Posterior cingulate gyrus (tissue), 11 donors: ENCODE data around the gene MED12L.

Source experiments
- DNase-seq, 10 donors: peaks; one replicate each; pipeline versions ENCODE4 v3.0.0 to v3.0.0-alpha.2; 2020 to 2021; ENCODE audit warnings: mixed read lengths in 3 of 10
- intact Hi-C: fragments of 100-400 bp; cut with DNase I; formaldehyde crosslinking; loops from one replicate; pipeline ENCODE4 v1.15.1; 2023

Gene MED12L

DNA sequence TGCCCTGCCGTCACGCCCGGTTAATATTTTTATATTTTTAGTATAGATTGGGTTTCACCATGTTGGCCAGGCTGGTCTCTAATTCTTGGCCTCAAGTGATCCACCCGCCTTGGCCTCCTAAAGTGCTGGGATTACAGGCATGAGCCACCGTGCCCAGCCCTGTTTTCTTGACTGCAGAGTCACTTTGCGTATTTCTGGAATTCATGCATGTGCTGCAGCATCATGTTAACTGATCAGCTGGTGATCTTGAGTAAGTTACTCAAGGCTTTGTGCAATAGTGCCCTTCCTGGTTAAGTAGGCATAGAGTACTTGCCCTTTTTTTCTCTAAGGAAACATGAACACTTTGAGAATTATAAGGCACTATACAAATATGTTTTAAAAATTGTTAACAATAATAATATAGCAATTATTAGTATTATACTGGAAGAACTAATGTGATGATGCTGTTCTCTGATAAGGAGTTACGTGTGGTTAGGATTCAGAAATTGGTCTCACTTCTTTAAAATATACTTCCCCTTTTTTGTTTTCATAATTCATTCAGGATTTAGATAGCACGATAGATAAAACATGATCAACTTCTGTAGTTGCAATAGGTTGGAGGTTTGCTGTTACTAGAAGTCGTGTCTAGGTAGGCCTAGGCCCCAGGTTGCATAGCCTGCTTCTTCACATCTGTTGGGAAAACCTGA is 83.9 kb downstream of the MED12L start:
- no peak for DNase-seq
- intact Hi-C loops = loop anchor here (10.0 kb wide), 1 partner anchor 55 kb away; no protein-coding TSS in a partner anchor

DNA sequence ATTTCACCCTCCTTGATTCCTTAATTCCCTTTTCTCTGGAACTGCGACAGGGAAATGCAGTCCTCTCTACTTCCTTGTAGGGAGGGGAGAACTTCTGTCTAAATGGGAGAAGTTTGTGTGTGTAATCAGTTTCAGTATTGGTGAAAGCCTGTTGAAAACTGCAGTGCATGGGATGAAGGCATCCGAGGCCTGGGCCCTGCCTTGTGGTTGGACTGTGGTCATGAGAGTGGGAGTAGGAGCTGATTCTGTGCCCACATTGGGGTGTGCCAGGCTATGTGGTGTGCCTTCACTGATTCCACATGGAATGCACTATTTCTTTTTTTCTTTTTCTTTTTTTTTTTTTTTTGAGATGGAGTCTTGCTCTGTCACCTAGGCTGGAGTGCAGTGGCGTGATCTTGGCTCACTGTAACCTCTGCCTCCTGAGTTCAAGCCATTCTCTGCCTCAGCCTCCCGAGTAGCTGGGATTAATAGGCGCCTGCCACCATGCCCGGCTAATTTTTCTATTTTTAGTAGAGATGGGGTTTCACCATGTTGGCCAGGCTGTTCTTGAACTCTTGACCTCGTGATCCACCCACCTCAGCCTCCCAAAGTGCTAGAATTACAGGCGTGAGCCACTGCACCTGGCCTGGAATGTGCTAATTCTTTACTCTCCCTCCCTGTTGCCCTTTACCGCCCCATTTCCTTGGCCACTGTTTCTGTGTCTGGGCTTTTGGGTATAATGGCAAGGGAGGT is 84.7 kb downstream of the MED12L start:
- intact Hi-C loops = loop anchor here (10.0 kb wide), 1 partner anchor 55 kb away; no protein-coding TSS in a partner anchor
- peak in 1 of 10 donors; percentile 78 for DNase-seq

DNA sequence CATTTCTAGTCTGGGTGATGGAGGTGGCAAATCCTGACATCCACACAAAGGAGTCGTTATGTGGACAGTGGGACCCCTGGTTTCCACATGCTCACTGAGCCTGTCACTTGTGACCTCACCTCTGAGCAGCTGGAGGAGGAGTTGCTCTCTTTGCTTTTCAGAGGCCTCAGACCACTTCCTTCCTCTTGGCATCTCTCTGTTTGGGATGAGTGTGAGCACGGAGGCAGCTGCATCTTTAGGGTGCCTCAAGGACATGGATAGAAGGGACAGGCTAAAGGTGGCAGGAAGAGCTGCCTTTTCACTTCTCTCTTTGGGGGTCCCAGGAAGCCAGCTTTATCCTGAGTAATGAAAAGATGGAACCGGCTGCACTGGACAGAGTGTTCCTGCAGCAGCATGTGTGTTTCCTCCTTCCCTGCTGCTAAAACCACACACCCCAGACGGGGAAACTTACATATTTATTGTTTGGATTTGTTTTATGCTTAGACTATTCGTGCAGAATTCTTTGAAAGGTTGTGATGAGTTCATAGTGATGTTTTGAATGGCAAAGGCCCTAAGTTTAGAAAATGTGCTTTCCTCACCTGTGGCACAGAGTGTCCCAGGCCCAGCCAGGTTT is 85.8 kb downstream of the MED12L start:
- intact Hi-C loops = no loop called here
- peak in 1 of 10 donors; percentile 43 for DNase-seq

DNA sequence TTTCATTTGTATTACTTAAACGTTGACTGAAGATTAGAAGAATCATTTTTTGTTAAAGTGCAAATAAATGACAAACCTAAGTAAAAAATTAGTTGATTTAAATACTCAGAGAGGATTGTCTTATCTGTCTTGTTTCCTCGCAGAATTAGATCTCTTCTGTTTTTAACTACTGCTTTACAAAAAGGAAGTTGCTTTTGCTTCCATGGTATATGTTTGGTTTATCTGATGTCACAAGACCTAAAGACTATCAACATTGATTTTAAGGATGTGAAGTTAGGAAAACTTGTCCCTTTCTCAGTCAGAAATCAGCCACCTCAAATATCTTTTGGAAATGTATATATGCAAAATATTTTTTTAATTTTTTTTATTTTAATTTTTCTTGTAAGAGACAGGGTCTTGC is 88.9 kb downstream of the MED12L start:
- no peak for DNase-seq
- intact Hi-C loops = no loop called here

DNA sequence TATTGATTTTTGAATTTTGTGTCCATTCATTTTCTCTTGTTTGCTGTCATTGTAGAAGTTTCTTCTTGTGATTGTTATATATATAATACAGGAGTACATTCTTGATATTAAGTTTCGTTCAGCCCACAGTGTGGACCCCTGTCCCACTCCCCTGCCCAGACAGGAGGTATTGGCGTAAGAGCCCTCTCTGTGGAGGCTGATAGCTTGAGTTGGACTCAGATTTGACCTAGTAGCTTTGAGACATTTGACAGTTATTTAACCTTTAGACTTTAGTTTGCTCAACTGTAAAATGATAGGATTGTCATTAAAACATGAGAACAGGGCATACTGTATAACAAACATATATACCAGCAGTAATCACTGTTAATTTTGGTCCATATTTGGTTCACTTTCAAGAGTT is 90.5 kb downstream of the MED12L start:
- no peak for DNase-seq
- intact Hi-C loops = no loop called here

DNA sequence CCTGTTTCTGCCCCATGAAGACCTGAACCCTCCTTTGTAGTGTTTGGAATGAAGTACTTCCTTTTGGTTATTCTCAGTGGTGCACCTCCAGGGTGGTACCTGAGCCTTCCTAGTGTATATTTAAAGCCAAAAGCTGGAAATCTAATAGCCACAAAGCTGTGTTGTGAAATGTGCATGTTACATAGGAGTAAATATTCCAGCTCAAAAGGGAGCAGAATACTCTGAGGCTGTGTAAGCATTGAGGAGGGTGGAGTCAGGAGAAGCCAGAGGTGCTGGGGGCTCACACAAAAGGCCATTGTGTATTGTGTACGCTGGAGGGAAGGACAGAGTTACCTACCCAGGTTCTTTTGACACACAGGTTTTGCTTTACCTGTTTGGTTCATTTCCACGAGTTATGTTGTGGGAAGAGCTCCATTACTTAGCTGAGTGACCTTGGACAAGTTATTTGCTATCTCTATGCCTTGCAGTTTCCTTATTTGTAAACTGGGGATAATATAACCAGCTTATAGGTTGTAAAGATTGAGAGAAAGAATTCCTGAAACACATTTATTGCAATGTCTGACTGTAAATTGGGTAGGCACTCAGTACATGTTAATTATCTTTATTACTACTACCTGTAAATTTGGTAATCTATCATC is 92.9 kb downstream of the MED12L start:
- no peak for DNase-seq
- intact Hi-C loops = no loop called here

DNA sequence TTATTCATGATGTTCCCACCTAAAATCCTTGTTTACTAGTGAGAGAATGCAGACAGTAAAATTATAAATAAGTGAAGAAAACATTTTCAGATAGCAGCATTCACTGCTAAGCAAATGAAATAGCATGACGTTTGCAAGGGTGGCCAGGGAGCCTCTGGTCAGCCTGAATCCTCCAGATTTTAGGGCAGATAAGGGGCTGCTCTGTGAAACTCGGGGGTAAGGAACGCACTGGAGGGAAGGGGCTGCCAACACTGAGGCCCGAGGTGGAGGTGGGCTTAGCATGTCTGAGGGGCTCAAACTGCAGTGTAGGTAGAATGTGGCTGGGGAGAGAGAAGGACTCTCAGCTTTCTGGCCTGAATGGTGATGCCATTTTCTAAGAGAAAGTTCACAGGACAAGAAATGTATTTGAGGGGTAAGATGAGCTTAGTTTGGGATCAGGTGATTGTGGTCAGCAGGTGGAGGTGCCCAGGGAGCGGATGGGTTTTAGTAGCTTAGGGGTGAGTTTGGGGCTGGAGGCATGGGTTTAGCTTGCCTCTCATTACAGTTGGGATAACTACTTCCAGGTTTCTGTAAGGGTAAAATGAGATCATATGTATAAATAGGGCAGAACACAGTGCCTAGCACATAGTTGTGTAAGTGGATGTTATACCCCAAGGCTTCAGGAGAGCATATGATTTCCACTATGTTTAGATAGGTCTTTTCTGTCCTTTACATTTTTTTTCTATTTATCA is 97.0 kb downstream of the MED12L start:
- no peak for DNase-seq
- intact Hi-C loops = no loop called here

DNA sequence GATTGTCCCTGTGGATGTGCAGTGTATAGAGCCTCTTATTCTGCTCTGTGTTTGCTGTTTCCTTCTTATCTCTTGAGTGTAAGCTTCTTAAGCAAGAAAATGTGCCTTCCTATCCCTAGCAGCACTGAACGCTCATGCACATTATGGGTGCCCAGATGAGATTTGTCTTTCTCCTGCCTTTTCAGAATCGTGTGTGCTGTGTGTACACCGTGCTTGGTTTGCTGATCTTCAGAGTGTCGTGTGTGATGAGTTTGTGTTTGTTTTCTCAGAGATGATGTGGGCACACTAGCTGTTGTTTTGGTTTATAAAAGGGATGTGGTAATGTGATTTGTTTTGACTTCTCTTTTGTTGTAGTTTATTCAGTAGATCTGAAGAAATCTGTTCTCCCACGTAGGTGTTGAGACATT is 97.8 kb downstream of the MED12L start:
- intact Hi-C loops = no loop called here

DNA sequence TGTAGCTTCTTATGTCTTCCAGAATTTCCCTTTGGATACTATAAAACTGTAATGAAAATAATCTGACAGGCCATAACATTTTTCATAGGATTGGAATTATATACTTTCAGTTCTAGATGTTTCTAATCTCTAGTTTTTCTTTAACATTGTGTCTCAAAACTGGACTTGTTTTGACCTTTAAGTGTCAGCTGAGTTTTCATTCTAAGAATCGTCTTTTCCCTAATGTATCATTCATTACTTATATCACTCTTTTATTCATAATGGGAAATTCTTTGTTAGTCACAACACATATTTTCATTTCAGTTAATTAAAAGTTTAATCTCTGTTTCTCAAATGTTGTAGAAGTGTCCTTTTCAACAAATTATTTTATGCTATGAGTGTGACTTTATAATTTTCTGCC is 105.6 kb downstream of the MED12L start:
- no peak for DNase-seq
- intact Hi-C loops = no loop called here

More for the DNA sequence above, 97.8 kb downstream of the MED12L start:
- DNase-seq = no peak

DNA sequence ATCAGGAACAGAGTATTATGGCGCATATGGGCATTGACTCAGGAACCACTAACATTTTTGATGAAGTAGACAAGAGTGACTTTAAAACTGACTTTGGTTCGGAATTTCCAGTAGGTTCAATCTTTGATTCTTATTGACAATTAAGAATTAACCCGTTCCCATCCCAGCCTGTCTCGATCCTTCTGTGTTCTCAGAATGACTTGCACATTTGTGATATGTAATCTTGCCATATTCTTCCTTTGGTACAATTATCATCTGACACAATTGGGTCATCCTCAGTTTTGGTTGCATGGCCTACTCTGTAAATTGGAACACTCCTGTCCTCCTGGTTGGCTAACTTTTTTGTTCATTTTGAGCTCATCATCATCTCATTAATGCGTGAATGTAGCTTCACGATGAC is 107.1 kb downstream of the MED12L start:
- DNase-seq = no peak
- intact Hi-C loops = no loop called here

DNA sequence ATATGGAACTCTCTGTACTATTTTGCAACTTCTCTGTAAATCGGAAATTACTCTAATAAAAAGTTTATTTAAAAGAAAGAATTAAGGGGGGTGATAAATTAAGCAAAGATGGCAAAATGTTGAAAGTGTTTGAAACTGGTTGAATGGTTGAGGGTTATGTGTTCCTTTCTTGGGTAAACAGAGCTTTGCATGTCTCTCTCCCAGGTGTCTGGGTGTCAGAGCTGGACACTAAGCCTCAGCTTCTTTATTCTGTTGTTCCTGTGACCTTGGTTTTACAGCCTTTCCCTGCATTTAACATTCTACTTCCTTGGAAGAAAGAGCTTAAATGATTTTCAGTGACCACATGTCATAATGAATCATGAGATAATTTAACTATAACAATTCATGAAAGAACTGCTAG is 110.4 kb downstream of the MED12L start:
- DNase-seq = no peak
- intact Hi-C loops = no loop called here

DNA sequence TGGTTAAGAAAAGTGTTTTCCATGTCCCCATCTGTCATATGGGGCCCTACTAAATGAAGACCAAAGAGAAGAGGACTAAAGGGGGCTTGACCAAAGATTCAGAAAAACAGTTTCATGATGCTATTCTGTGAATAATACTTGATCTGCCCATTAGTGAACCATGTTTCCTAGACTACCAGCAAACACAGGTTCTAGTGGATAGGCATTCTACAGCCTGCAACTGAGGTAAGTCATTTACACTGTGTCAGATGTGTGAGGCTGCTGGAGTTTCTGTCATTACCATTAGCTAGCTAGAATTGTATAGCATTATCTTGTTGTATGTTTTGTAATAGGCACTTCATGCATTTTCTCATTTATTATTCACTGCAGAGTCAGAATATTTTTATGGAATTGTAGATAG is 111.0 kb downstream of the MED12L start:
- intact Hi-C loops = no loop called here
- no peak for DNase-seq

DNA sequence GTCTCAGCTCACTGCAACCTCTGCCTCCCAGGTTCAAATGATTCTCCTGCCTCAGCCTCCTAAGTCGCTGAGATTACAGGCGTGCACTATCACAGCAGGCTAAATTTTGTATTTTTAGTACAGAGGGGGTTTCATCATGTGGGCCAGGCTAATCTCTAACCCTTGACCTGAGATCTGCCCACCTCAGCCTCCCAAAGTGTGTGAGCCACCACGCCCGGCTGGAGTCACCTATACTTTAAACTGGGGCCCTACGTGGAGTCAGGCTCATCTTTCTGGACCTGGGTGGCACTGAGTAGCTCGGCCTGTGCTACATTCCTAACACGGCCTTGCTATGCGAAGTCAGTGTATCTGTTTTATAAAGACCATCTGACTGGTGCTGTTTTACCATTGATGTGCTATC is 111.8 kb downstream of the MED12L start:
- DNase-seq = no peak
- intact Hi-C loops = no loop called here

DNA sequence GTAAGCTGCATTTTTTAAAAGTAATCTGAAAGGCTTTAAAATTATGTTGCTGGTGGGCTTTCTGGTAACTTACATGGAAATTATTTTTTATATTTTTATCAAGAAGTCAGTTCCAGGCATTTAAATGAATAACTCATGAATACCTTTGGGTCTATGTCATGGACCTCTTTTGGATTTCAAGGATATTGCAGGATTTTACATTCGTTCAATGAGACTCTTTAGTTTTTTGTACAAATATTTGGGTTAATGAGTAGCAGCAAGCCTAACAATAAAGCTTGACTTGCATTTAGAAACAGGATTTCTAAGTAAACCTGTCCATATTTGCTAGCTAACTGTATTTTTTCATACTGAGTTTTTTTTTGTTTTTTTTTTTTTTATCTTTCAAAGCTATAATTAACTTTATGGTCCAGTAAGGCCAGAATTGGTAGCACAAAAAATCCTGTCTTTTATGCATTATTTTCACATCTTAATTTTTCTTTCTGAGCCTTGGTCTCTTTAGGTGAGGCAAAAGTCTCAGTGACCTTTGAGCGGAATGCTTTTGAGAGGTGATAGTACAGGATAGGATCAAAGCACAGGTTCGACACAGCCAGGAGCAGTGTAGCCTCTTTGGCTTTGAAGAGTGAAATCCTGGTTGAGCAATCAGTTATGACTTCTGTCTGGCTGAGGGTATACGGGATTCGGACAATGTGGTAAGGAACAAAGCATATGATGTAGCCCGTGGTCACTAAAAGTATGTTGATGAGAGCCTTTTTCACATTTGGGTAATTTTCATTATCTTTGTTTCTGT is 112.7 kb downstream of the MED12L start:
- intact Hi-C loops = no loop called here

DNA sequence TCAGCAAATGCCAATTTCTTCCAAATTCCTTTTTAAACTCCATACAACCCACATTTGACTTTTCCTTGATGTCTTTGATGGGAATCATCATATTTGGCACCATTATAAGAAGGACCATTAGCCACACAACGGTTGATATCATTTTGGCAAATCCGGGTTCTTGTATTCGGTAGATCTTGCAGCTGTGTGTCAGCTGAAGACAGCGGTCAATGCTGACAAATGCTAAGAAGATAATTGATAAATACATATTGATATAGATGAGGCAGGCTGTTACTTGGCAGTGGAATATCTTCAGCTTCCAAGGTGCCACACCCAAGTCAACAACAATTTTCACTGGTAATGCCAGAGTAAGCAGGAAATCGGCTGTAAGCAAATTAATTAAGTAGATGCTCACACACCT is 113.4 kb downstream of the MED12L start:
- DNase-seq = no peak
- intact Hi-C loops = no loop called here

More for the DNA sequence above, 112.7 kb downstream of the MED12L start:
- DNase-seq = no peak

DNA sequence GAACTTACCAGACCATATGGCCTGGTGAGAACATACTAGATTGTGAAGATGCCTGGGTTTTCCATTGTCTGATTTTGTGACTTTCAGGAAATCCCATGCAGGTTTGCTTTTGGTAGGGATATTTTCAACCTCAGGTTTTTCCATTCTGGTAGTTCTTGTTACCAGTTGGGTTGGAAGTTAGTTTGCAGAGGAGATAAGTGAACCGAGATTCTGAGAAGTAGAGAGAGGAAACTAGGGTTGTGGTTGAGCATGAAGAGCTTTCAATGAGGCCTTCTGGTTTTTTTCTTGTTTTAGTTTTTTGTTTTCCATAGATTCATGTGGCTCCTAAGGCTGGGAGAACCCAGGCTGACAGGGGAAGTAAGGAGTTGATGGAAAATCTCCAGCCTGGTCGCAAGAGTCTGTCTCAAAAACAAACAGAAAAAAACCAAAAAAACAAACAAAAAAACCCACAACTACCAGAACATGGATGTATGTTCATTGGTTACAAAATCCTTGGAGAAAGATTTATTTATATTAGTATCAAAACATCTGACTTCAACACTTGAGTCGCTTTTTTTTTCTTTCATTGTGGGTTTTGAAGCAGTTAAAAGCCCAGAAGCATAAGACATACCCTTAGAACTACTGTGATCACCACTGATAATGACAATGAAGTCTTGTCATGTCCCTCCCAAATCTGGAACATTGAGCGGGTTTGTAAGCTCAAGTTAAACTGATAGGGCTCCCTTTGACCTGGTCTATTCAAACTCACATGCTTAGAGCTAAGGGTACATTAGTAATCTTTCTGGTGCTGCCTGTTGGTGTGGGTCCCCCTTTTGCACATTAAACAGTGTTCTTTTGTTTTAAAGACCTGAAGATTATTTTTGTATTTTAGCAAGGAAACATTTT is 114.3 kb downstream of the MED12L start:
- intact Hi-C loops = no loop called here
- no peak for DNase-seq

DNA sequence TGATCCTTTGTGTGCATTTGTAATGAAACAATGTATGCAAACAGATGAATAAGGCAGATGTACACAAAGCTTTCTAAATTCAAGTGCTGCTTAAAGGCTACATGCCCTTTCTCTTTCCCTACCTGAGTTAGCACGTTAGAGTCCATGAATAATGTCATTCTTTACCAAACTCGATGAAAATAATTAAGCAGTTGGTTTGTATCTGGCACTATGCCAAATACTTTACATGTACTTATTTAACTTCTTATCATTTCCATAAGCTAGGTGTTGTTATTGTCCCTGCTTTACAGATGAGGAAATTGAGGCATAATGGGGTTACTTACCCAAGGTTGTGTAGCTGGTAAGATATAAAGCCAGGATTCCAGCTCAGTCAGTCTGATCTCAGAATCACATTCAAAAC is 115.1 kb downstream of the MED12L start:
- intact Hi-C loops = no loop called here
- DNase-seq = no peak

DNA sequence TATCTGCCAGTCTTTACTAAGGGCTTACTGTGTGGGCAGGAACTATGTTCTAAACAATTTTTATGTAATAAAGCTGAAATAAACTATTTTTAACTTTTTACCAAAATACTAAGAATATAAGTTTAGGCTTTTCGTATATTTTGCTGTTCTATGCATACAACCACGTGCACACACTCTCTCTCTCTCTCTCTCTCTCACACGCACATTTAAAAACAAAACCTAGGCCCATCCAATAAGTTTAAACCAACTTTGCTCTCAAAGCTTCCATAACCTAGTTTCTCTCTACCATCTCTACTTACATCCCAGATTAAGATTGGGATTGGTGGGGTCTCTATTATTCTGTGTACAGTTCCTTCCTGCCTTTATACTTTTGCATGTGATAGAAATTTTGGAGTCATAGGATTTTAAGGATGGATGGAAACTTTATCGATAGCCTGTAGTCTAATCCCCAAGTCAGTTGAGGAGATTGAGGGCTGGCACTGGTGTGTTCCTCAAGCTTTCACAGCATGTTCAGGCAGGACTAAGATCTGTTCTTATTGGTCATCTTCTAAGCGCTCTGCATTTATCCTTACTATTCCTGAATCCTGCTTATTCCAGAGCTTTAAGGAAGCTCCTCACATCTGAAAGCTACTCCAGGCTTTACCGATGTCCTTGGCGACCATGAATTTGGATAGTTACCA is 115.7 kb downstream of the MED12L start:
- intact Hi-C loops = no loop called here
- DNase-seq = no peak
